ENCODE data around the gene PLEKHH3.
"Not testable (repeated sequence)": the region's sequence is repeated elsewhere in the genome, so short reads cannot be mapped to it uniquely, and the experiment has no call there.

Gene PLEKHH3

DNA sequence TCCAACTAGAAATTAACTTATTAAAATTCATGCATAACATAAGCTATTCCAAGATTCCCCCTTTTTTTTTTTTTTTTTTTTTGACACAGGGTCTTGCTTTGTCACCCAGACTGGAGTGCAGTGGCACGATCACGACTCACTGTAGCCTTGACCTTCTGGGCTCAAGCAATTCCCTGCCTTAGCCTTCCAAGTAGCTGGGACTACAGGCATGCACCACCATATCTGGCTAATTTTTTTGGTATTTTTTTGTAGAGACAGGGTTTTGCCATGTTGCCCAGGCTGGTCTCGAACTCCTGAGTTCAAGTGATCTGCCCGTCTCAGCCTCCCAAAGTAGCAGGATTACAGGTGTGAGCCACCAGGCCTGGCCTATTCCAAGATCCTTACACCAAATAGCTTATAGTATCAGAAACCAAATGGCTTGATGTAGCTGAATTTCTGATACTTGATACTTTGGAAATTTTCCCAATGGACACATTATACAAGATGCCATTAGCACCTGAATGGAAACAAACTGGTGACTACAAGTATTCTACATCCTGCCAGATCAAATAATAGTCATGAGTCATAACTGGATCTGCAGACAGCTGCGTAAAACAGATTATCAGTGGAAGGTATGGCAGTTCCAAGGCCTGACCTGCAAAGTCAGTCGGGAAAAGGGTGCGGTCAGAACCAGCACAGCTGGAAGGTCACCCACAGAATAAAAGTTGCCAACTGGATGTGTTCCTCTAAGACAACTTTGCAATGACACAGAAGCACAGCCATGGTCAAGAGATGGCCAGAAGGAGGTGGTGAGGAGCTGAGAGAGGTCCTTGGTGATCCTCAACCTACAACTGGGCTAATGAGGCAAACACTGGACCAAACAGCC is 52.8 kb downstream of the PLEKHH3 start:
- peak; percentile 31 for DNase-seq

DNA sequence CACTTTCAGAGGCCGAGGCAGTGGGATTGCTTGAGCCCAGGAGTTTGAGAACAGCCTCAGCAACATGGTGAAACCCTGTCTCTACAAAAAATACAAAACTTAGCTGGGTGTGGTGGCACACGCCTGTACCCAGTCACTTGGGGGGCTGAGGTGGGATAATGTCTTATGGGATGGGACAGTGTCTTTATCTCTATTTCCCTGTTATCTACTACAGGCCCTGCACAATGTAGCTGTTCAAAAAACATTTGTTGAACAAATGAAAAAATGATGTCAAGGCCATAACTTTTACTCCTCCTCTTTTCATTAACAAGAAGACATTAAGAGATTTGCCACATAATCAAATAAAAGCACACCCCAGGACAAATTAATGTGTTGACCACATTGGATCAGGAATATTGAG is 53.5 kb downstream of the PLEKHH3 start:
- no peak for DNase-seq

DNA sequence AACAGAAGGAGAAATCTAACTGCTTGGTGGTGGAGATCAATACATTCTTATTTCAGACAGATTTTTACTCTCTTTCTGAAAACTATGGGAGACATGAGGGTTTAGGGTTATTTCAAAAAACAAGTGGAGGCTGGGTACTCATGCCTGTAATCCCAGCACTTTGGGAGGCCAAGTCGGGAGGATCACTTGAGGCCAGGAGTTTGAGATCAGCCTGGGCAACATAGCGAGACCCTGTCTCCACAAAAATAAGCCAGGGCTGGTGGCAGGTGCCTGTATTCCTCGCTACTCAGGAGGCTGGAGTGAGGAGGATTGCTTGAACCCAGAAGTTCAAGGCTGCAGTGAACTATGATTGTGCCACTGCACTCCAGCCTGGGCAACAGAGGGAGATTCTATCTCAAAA is 54.8 kb downstream of the PLEKHH3 start:
- DNase-seq: not testable (repeated sequence)

DNA sequence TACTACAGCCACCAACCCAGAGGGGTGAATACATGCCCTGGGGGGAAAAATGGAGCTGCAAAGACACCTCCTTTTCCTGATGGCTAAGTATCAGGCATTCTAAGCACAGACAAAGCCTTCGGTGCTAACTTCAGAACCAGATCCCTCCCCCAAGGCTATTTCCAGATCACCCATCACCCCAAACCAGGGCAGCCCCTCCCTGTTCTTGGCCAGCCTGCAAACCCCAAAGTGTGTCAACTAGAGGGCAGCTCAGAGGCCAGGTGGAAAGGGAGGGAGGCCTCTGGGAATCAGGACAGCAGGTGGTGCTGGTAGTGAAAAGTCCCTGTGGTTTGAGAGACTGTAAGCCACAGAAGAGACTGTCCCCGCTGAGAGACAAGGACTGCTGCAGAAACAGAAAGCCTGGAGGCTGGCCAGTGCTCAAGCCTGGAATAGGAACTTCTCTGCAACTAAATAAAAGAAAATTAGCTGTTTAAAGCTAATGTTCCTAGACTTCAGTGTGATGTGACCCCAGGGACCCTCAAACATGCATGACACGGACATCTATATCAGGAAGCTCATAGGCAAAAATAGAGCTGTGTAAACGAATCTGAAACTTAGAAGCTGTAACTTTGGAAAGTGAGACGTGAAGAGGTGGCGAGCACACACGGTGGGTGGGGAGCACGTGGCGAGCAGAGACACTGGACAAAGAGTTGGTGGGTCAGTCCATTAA is 58.2 kb downstream of the PLEKHH3 start:
- peak; percentile 33 for DNase-seq

DNA sequence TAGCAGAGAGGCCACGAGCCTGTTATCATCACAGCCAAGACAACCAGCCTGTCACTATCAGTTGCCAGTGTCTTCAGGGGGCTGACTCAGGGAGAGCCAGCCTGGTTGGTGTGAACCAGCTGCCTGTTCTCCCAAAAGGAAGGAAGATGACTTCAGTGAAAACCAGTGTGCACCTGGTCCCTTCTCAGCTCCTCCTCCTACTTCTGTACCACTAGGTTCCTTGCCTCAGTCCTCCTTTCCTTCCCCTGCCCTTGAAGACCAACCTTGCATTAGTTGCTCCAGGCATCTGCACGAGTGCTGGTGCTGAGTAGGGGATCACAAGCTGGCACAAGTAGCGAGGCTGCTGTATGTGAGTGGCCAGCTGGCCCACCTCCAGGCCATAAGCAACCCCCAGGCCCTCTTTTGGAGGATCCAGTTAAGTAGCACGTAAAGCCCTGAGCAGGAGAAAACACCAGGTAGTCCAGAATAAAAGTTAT is 58.8 kb downstream of the PLEKHH3 start:
- DNase-seq: no peak
